Measurements from ENCODE around the gene ANKRD36. TPM values are rescaled to one million over a fixed set of nuclear protein-coding genes. Genes with fewer than 3 reads are reported as not detected.
"Not testable (repeated sequence)": the region's sequence is repeated elsewhere in the genome, so short reads cannot be mapped to it uniquely, and the experiment has no call there.

Gene ANKRD36
- total and polyA plus RNA-seq, 2 donors (not counting 1 experiment from before 2014, with no cell fraction given) = 5.4 to 76.6 TPM

DNA sequence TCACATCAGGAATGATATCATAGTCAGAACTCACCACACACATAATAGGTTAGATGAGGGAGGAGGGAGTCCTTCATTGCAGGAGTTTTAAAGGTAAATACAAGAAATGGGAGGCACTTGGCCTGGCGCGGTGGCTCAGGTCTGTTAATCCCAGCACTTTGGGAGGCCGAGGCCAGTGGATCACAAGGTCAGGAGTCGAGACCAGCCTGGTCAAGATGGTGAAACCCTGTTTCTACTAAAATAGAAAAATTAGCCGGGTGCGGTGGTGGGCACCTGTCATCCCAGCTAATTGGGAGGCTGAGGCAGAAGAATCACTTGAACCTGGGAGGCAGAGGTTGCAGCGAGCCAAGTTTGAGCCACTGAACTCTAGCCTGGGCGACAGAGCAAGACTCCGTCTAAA lies 1.7 kb upstream of the ANKRD36 start:
- H3K27ac ChIP-seq (ENCODE audit: low read length in 2 of 2); ATAC-seq (ENCODE audit: low read depth); H3K4me3 ChIP-seq (ENCODE audit: control extremely low read depth in 1 of 5, extremely low read depth in 1 of 5, insufficient read depth in 1 of 5, low read depth in 2 of 5, low read length in 4 of 5); H3K79me2 ChIP-seq (ENCODE audit: control insufficient read depth, insufficient read depth, low read length); H2AFZ ChIP-seq (ENCODE audit: insufficient read depth, low read depth, low read length, poor library complexity, severe bottlenecking); DNase-seq; H3K9ac ChIP-seq (ENCODE audit: low read length); H3K4me3 Mint-ChIP-seq; H3K9me3 Mint-ChIP-seq (ENCODE audit: insufficient read depth); H3K4me2 ChIP-seq (replicated peaks; ENCODE audit: low read depth, low read length, poor library complexity, severe bottlenecking); H3K27me3 ChIP-seq (replicated peaks in 1 of 4; ENCODE audit: control extremely low read depth in 1 of 4, control insufficient read depth in 3 of 4, insufficient read depth in 4 of 4, low read length in 3 of 4); H3K27ac Mint-ChIP-seq; H3K4me1 Mint-ChIP-seq; H3K36me3 ChIP-seq (replicated peaks in 1 of 2; ENCODE audit: control extremely low read depth in 1 of 2, control insufficient read depth in 1 of 2, extremely low read depth in 1 of 2, insufficient read depth in 2 of 2, low read length in 1 of 2); H4K20me1 ChIP-seq (ENCODE audit: control insufficient read depth, insufficient read depth, low read length, poor library complexity, severe bottlenecking); H3K9me3 ChIP-seq (ENCODE audit: control extremely low read depth in 1 of 3, control insufficient read depth in 2 of 3, insufficient read depth in 1 of 3, low read length in 2 of 3); H3K4me1 ChIP-seq (ENCODE audit: control insufficient read depth in 2 of 2, insufficient read depth in 2 of 2, low read length in 2 of 2): not testable (repeated sequence)
- ChIA-PET POLR2A (interaction anchor here (1.1 kb wide), 1 partner anchor 254 kb away, joined by 7 read pairs; the partner anchor contains the start of gene ANKRD39), CTCF (interaction anchor here (1.1 to 3.7 kb wide), 6 partner anchors 98 to 407 kb away, joined by 3 to 58 read pairs (median 5); partner anchors contain the start of genes ANKRD39 and CNNM3)
- 95% methylated on average over 9 of the region's 9 CpGs for WGBS (ENCODE audit: insufficient coverage)
- intact Hi-C loops (cut with micrococcal nuclease) = loop anchor here (10.0 kb wide), 1 partner anchor 554 kb away; the partner anchor contains the start of genes ACTR1B and C2orf92
- peaks cover 17% of the 10 kb centered on the region for H3K27me3 Mint-ChIP-seq

DNA sequence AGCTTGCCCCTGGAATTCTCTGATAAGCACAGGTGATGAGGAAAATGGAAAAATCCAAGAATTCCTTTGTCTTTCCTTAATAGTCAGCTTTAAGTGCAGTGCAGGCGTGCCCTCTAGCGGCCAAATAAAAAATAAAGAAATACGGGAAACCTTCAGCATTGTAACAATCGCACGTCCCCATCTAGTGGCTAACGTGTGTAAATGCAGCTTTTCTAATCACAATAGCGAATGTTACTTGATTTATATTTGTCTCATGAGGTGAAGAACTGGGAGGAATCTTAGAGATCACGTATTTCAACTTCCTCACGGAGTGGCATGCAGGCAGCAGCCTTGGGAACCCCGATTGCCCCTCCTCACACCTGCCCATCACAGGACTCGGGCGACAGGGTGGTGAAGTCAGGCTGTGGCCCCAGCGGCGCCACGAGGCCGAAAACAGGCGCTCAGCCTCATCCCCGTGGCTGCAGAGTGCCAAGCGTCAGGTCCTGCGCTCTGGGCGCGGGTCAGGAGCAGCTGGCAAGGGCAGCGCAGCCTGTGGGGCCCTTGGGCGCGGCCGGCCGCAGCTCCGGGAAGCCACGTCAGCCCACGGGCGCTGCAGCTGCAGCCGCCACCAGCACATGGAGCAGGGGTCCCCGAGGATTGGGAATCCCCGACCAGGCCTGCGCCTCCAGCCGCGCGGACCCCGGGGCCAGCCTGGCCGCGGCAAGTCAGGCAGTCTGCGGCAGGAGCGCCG lies 468 bp upstream of the ANKRD36 start:
- peak overlapping the region; percentile 58 to 85 (median 68) for H3K4me3 ChIP-seq (ENCODE audit: control extremely low read depth in 1 of 5, extremely low read depth in 1 of 5, insufficient read depth in 1 of 5, low read depth in 2 of 5, low read length in 4 of 5)
- Mint-ChIP-seq H3K27me3 (peaks cover 14% of the 10 kb centered on the region), H3K4me3 (peak overlapping the region; percentile 100), H3K27ac (peak overlapping the region; percentile 97)
- H4K20me1 ChIP-seq (ENCODE audit: control insufficient read depth, insufficient read depth, low read length, poor library complexity, severe bottlenecking); H3K4me1 ChIP-seq (ENCODE audit: control insufficient read depth in 2 of 2, insufficient read depth in 2 of 2, low read length in 2 of 2); H3K9me3 ChIP-seq (ENCODE audit: control extremely low read depth in 1 of 3, control insufficient read depth in 2 of 3, insufficient read depth in 1 of 3, low read length in 2 of 3); H3K9me3 Mint-ChIP-seq (ENCODE audit: insufficient read depth); H3K79me2 ChIP-seq (ENCODE audit: control insufficient read depth, insufficient read depth, low read length); H3K27me3 ChIP-seq (replicated peaks in 1 of 4; ENCODE audit: control extremely low read depth in 1 of 4, control insufficient read depth in 3 of 4, insufficient read depth in 4 of 4, low read length in 3 of 4); H3K4me1 Mint-ChIP-seq; H3K36me3 ChIP-seq (replicated peaks in 1 of 2; ENCODE audit: control extremely low read depth in 1 of 2, control insufficient read depth in 1 of 2, extremely low read depth in 1 of 2, insufficient read depth in 2 of 2, low read length in 1 of 2): not testable (repeated sequence)
- H3K4me2 ChIP-seq (replicated peaks; ENCODE audit: low read depth, low read length, poor library complexity, severe bottlenecking) = peak overlapping the region; percentile 72
- ATAC-seq (ENCODE audit: low read depth) (peak; percentile 67), DNase-seq (peak; percentile 78)
- under 1% methylated on average over 29 of the region's 44 CpGs for WGBS (ENCODE audit: insufficient coverage)
- H2AFZ ChIP-seq (ENCODE audit: insufficient read depth, low read depth, low read length, poor library complexity, severe bottlenecking) = peak overlapping the region; percentile 96
- intact Hi-C loops (cut with micrococcal nuclease) = loop anchor here (2.0 to 10.0 kb wide), 2 partner anchors 352 to 552 kb away; partner anchors contain the start of genes ACTR1B, C2orf92 and CNNM4
- ChIA-PET POLR2A (interaction anchor here (1.1 to 1.5 kb wide), 3 partner anchors 255 to 312 kb away, joined by 3 to 7 read pairs (median 4); partner anchors contain the start of gene ANKRD39), CTCF (interaction anchor here (0.6 to 3.7 kb wide), 16 partner anchors 17 to 705 kb away, joined by 3 to 58 read pairs (median 4); partner anchors contain the start of genes ANKRD39 and CNNM3)
- peak overlapping the region; percentile 47 to 72 for H3K27ac ChIP-seq (ENCODE audit: low read length in 2 of 2)
- peak overlapping the region; percentile 74 for H3K9ac ChIP-seq (ENCODE audit: low read length)
- TF ChIP-seq, protein P1, sequence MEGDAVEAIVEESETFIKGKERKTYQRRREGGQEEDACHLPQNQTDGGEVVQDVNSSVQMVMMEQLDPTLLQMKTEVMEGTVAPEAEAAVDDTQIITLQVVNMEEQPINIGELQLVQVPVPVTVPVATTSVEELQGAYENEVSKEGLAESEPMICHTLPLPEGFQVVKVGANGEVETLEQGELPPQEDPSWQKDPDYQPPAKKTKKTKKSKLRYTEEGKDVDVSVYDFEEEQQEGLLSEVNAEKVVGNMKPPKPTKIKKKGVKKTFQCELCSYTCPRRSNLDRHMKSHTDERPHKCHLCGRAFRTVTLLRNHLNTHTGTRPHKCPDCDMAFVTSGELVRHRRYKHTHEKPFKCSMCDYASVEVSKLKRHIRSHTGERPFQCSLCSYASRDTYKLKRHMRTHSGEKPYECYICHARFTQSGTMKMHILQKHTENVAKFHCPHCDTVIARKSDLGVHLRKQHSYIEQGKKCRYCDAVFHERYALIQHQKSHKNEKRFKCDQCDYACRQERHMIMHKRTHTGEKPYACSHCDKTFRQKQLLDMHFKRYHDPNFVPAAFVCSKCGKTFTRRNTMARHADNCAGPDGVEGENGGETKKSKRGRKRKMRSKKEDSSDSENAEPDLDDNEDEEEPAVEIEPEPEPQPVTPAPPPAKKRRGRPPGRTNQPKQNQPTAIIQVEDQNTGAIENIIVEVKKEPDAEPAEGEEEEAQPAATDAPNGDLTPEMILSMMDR (IDR thresholded peaks at IDR 0.05) = peak; percentile 91

DNA sequence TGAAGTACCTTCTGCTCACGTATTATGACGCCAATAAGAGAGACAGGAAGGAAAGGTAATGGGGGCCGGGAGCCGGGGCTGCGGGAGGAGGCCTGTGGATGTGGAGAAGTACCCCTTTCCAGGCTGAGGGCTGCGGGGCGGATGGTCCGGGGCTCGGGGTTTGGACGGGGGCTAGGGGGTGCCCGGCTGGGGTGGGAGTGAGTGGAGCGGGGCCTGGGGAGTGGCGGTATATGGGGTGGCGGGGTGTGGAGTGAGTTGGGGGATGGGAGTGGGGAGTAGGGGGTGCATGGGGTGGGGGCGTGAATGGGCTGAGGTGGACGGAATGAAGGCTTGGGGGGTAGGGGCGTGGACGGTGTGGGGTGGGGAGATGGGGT lies 916 bp downstream of the ANKRD36 start:
- H3K36me3 ChIP-seq (replicated peaks in 1 of 2; ENCODE audit: control extremely low read depth in 1 of 2, control insufficient read depth in 1 of 2, extremely low read depth in 1 of 2, insufficient read depth in 2 of 2, low read length in 1 of 2); H3K79me2 ChIP-seq (ENCODE audit: control insufficient read depth, insufficient read depth, low read length); H4K20me1 ChIP-seq (ENCODE audit: control insufficient read depth, insufficient read depth, low read length, poor library complexity, severe bottlenecking); ATAC-seq (ENCODE audit: low read depth); H3K4me1 Mint-ChIP-seq; H3K27me3 ChIP-seq (replicated peaks in 1 of 4; ENCODE audit: control extremely low read depth in 1 of 4, control insufficient read depth in 3 of 4, insufficient read depth in 4 of 4, low read length in 3 of 4); DNase-seq; H3K9me3 Mint-ChIP-seq (ENCODE audit: insufficient read depth); H3K4me1 ChIP-seq (ENCODE audit: control insufficient read depth in 2 of 2, insufficient read depth in 2 of 2, low read length in 2 of 2); H3K27me3 Mint-ChIP-seq; H3K9me3 ChIP-seq (ENCODE audit: control extremely low read depth in 1 of 3, control insufficient read depth in 2 of 3, insufficient read depth in 1 of 3, low read length in 2 of 3): not testable (repeated sequence)
- peak overlapping the region; percentile 74 for H3K9ac ChIP-seq (ENCODE audit: low read length)
- Mint-ChIP-seq H3K4me3 (peak overlapping the region; percentile 100), H3K27ac (peak overlapping the region; percentile 99)
- intact Hi-C loops (cut with micrococcal nuclease) = loop anchor here (2.0 to 10.0 kb wide), 2 partner anchors 353 to 551 kb away; partner anchors contain the start of genes ACTR1B, C2orf92 and CNNM4
- H3K4me2 ChIP-seq (replicated peaks; ENCODE audit: low read depth, low read length, poor library complexity, severe bottlenecking) = peak overlapping the region; percentile 63
- peak overlapping the region; percentile 96 for H2AFZ ChIP-seq (ENCODE audit: insufficient read depth, low read depth, low read length, poor library complexity, severe bottlenecking)
- ChIA-PET CTCF (interaction anchor here (2.8 kb wide), 1 partner anchor 257 kb away, joined by 25 read pairs; the partner anchor contains the start of gene ANKRD39), POLR2A (interaction anchor here (1.5 kb wide), 1 partner anchor 256 kb away, joined by 4 read pairs; the partner anchor contains the start of gene ANKRD39)
- H3K4me3 ChIP-seq (ENCODE audit: control extremely low read depth in 1 of 5, extremely low read depth in 1 of 5, insufficient read depth in 1 of 5, low read depth in 2 of 5, low read length in 4 of 5) = peak overlapping the region; percentile 58 to 85 (median 65)
- H3K27ac ChIP-seq (ENCODE audit: low read length in 2 of 2) = peak overlapping the region; percentile 55 to 72
- 0% methylated on average over 4 of the region's 18 CpGs for WGBS (ENCODE audit: insufficient coverage)
